ENCODE results near the gene YLPM1.
"Not testable (repeated sequence)": the region's sequence is repeated elsewhere in the genome, so short reads cannot be mapped to it uniquely, and the experiment has no call there.

- TF ChIP-seq CTCF (IDR thresholded peaks at IDR 0.05); ZFX (IDR thresholded peaks at IDR 0.05; ENCODE audit: borderline replicate concordance): not testable (repeated sequence)
Observed at GRCh38 chr14:74758505-74758904, 4.6 kb upstream of the YLPM1 start.

All from 22Rv1 (cell line).